ENCODE data around the gene COL16A1.
A peak's percentile ranks its signal among the peaks of the same experiment; 100 is the strongest.

Gene COL16A1

DNA sequence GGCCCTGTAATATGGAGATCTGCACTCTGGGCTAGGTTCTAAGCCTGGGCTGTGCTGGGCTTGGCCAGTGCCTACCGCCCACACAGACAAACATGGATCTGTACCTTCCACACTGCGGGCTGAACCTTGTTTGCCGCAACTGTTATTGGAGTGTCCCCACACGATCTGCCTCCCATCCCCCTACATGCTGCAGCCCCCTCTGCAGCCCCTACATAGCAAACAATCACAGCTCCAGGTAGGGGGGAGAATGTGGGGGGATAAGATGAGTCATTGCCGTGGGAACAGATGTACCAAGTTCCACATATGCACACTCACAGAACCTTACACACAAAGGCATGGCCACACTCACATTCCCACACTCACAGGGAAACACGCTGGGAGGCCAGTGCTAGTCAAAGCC lies 88.4 kb downstream of the COL16A1 start:
- Mint-ChIP-seq H3K4me3 (no peak overlapping the region), H3K4me1 (ENCODE audit: low read depth) (peaks cover 49% of the 10 kb centered on the region), H3K27ac (no peak overlapping the region), H3K9me3 (no peaks in the 10 kb centered on the region), H3K36me3 (ENCODE audit: low read depth) (no peaks in the 10 kb centered on the region), H3K27me3 (peaks cover 38% of the 10 kb centered on the region)
- intact Hi-C loops (cut with micrococcal nuclease), result no loop called here

DNA sequence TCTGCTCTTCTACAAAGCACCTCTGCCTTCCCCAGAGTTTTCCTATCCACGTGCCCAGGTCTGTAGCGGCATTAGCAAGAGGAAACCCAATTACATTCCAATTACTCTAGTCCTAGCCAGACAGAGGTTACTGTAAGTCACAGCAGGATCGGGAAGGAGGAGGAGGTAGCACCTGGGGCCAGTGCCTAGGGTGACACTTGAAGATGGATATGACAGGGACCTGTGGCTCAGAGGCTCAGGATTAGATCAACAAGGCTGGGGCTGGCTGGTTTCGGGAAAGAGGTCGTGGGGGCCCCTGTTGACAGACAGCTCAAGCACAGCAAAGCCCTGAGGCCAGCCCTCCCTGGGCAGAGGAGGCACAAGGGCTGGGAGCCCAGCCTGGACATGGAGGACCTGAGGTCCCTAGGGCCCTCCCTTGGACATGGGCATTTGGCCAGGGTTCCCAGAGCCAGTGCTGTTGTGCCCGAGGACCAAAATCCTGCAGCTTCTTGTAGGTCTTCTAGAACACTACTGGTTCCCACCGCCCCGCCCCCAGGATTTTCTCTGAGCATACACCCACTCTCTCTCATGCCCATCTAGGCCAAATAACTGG lies 89.3 kb downstream of the COL16A1 start:
- no peak overlapping the region for H3K27ac Mint-ChIP-seq
- intact Hi-C loops (cut with micrococcal nuclease), result no loop called here
- no peaks in the 10 kb centered on the region for H3K9me3 Mint-ChIP-seq
- peaks cover 51% of the 10 kb centered on the region for H3K4me1 Mint-ChIP-seq (ENCODE audit: low read depth)
- peaks cover 37% of the 10 kb centered on the region for H3K27me3 Mint-ChIP-seq
- H3K36me3 Mint-ChIP-seq (ENCODE audit: low read depth), result no peaks in the 10 kb centered on the region
- no peak overlapping the region for H3K4me3 Mint-ChIP-seq

DNA sequence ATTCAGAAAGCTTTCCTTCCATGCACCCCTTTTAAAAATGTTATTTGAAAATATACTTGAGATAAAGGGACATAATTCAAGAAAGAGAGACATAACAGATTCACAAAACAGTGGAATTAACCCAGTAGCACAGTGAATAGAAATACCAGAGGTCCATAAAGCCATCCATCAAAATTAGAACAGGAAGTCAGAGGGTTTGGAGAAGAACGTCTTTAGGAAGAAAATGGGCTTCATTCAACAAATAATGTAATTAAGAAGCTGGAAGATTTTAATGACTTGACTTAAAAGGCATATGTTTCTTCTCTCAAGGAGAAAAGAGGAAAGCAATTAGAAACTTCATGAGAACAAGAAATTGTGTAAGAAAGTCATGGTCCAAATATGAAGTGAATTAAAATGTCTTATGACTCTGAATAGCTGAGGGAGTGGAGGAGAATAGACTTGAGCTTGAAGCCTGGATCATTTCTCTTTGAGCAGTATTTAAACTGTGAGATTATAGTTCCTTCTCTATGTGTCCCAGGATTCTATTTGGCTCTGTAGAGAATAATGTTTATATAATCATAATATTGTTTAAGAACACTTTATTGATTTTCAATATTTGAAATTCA lies 94.2 kb downstream of the COL16A1 start:
- Mint-ChIP-seq H3K4me1 (ENCODE audit: low read depth) (peaks cover 59% of the 10 kb centered on the region), H3K36me3 (ENCODE audit: low read depth) (no peaks in the 10 kb centered on the region), H3K9me3 (no peaks in the 10 kb centered on the region), H3K4me3 (no peak overlapping the region), H3K27me3 (peaks cover 3% of the 10 kb centered on the region), H3K27ac (peak overlapping the region; percentile 38)
- intact Hi-C loops (cut with micrococcal nuclease), result no loop called here

- H3K27me3 Mint-ChIP-seq, result peaks cover 4% of the 10 kb centered on the region
- H3K36me3 Mint-ChIP-seq (ENCODE audit: low read depth), result no peaks in the 10 kb centered on the region
- peaks cover 47% of the 10 kb centered on the region for H3K4me1 Mint-ChIP-seq (ENCODE audit: low read depth)
- H3K9me3 Mint-ChIP-seq, result no peaks in the 10 kb centered on the region
- H3K27ac Mint-ChIP-seq, result peak overlapping the region; percentile 78
- intact Hi-C loops (cut with micrococcal nuclease), result no loop called here
- H3K4me3 Mint-ChIP-seq, result no peak overlapping the region
Measured at GRCh38 chr1:31607360-31607759, 96.5 kb downstream of the COL16A1 start.

DNA sequence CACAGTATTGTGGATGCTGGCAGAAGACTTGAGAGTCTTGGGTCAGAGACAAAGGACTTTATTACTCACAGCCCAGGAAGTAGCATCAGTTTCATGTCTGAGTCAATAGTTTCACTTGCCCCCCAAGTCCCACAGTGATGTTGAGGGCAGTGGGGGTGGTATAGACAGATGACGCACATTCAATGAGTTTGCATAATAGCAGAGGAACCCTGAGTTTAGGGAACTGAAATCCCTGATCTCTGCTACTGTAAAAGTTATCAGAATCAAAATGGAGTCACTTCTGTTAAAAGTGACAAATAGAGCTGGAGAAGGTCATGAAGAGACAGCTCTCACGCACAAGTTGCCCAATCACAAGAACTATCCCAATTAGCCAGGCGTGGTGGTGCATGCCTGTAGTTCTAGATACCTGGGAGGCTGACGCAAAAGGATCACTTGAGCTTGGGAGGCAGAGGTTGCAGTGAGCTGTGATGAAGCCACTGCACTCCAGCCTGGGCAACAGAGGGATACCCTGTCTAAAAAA lies 97.8 kb downstream of the COL16A1 start:
- Mint-ChIP-seq H3K9me3 (no peaks in the 10 kb centered on the region), H3K36me3 (ENCODE audit: low read depth) (no peaks in the 10 kb centered on the region), H3K27me3 (peaks cover 4% of the 10 kb centered on the region), H3K4me1 (ENCODE audit: low read depth) (peaks cover 42% of the 10 kb centered on the region), H3K27ac (peak overlapping the region; percentile 78), H3K4me3 (no peak overlapping the region)
- intact Hi-C loops (cut with micrococcal nuclease), result no loop called here
